Neural crest cell (in vitro differentiated cells): ENCODE data around the gene MTHFD1L. TPM values are rescaled to one million over a fixed set of nuclear protein-coding genes. Genes with fewer than 3 reads are reported as not detected.
A peak's percentile ranks its signal among the peaks of the same experiment; 100 is the strongest.

Experiments used
- DNase-seq: peaks from one replicate; pipeline ENCODE4 v3.0.0; 2021; ENCODE audit warnings: low read depth, mixed read lengths, low spot score
- H3K27ac Mint-ChIP-seq: one replicate; pipeline ENCODE4 v1.8.0; 2021; ENCODE audit warnings: mild to moderate bottlenecking, mixed read lengths; ENCODE audit not compliant: unreplicated experiment
- H3K27me3 Mint-ChIP-seq: 2 replicates; pipeline ENCODE4 v1.8.0; 2021; ENCODE audit warnings: low read depth, mild to moderate bottlenecking, mixed read lengths
- H3K36me3 Mint-ChIP-seq: 2 replicates; pipeline ENCODE4 v1.8.0; 2021; ENCODE audit warnings: low read depth, mild to moderate bottlenecking, mixed read lengths
- H3K4me1 Mint-ChIP-seq: 2 replicates; pipeline ENCODE4 v1.8.0; 2021; ENCODE audit warnings: mixed read lengths
- H3K4me3 Mint-ChIP-seq: one replicate; pipeline ENCODE4 v1.8.0; 2021; ENCODE audit warnings: mild to moderate bottlenecking, mixed read lengths
- H3K9me3 Mint-ChIP-seq: 2 replicates; pipeline ENCODE4 v1.8.0; 2021; ENCODE audit warnings: mixed read lengths
- total RNA-seq: library from RNA; stranded (reverse); gene quantifications from 2 replicates; pipeline ENCODE4 v1.2.1, GENCODE V29; 2021
- TF ChIP-seq, protein P1 (sequence below): fragments of 200-600 bp; sonication (generic); conservative IDR thresholded peaks from 2 replicates; pipeline ENCODE4 v1.5.0; 2021; ENCODE audit warnings: antibody characterized with exemption, mild to moderate bottlenecking

The MTHFD1L gene
- total RNA-seq, 1 donor from 2014 or later, result 71.3 TPM

DNA sequence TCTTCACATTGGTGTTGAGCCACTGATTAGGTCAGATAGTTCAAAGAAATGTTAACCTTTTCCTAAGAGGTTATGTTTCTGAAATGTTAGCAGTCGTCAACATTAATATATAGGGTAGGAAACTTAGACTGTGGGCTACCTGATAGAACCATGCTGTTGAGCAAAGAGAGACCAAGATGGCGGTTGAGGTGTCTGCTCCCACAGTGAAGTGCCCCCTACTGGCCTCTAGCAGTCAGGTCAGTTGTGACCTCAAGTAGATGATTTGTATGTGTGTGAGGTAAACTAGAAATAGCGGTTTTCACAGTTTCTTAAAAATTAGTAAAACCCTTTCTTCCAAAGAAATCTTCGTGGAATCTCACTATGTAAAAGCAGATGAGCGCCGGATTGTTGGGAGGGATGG, 40.3 kb downstream of the MTHFD1L start:
- TF ChIP-seq, protein P1, sequence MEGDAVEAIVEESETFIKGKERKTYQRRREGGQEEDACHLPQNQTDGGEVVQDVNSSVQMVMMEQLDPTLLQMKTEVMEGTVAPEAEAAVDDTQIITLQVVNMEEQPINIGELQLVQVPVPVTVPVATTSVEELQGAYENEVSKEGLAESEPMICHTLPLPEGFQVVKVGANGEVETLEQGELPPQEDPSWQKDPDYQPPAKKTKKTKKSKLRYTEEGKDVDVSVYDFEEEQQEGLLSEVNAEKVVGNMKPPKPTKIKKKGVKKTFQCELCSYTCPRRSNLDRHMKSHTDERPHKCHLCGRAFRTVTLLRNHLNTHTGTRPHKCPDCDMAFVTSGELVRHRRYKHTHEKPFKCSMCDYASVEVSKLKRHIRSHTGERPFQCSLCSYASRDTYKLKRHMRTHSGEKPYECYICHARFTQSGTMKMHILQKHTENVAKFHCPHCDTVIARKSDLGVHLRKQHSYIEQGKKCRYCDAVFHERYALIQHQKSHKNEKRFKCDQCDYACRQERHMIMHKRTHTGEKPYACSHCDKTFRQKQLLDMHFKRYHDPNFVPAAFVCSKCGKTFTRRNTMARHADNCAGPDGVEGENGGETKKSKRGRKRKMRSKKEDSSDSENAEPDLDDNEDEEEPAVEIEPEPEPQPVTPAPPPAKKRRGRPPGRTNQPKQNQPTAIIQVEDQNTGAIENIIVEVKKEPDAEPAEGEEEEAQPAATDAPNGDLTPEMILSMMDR, result peak; percentile 38
- Mint-ChIP-seq H3K36me3 (peaks cover 6% of the 10 kb centered on the region), H3K4me1 (peaks cover 34% of the 10 kb centered on the region), H3K27me3 (no peaks in the 10 kb centered on the region), H3K27ac (no peak overlapping the region), H3K9me3 (no peaks in the 10 kb centered on the region), H3K4me3 (no peak overlapping the region)
- no peak for DNase-seq

DNA sequence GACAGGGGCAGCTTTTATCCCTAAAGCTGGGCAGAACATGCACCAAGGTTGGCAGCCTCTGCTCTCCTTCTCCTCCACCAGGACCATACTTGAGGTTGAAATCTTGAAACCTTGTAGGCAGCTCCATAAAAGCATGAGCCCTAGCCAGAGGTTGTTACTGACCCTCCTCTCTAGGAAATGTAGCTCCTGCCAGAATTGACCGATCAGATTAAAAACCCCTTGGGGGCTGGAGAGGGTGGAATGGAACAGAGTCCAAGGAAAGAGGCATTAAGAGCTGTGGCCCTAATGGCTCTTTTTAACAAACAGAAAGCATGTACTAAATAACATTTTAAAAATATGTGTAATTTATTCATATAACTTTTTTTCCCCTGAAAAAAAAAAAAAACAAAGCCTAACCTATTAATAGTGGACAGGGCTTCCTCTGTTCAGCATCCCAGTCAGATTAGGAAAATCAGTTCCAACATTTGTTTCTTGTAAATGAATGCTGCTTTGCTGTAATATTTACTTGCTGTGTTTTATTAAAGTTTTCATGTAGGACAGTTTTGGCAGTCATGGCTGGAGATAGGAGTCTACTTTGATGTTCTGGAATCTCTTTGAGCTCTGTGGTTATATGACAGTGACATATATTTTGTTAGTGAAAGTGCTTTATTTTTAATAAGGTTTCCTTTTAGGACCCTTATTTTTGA, 41.3 kb downstream of the MTHFD1L start:
- DNase-seq, result no peak
- peaks cover 3% of the 10 kb centered on the region for H3K9me3 Mint-ChIP-seq
- no peaks in the 10 kb centered on the region for H3K27me3 Mint-ChIP-seq
- TF ChIP-seq, protein P1, result no peak
- H3K36me3 Mint-ChIP-seq, result peaks cover 12% of the 10 kb centered on the region
- H3K4me3 Mint-ChIP-seq, result no peak overlapping the region
- no peak overlapping the region for H3K27ac Mint-ChIP-seq
- H3K4me1 Mint-ChIP-seq, result peaks cover 31% of the 10 kb centered on the region

- TF ChIP-seq, protein P1, result no peak
- Mint-ChIP-seq H3K4me3 (no peak overlapping the region), H3K4me1 (peaks cover 25% of the 10 kb centered on the region), H3K27ac (no peak overlapping the region), H3K9me3 (peaks cover 3% of the 10 kb centered on the region), H3K36me3 (peaks cover 17% of the 10 kb centered on the region), H3K27me3 (no peaks in the 10 kb centered on the region)
- no peak for DNase-seq
These were observed 41.9 kb downstream of the MTHFD1L start for GRCh38 chr6:150907383-150907782.

DNA sequence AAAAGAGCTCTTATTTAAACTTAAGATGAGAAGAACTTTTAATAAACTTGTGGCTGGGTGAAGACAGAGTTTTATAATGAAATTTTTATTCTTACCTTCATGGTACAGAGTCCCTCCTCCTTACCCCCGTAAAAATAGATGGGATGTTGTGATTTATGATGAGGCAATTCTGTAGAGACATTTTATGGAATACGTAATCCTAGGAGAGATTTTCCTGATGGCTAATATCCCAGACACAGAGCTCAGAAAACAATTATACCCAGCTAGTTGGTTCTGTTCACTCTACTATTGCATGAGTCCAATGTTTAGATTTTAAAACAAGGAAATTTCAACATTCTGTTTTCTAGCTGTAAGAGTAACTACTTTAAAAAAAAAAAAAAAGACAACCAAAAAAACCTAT, 43.4 kb downstream of the MTHFD1L start:
- Mint-ChIP-seq H3K36me3 (peaks cover 20% of the 10 kb centered on the region), H3K4me3 (no peak overlapping the region)

GRCh38 chr6:150910561-150910960, 45.1 kb downstream of the MTHFD1L start:
- Mint-ChIP-seq H3K4me3 (no peak overlapping the region), H3K27me3 (no peaks in the 10 kb centered on the region), H3K9me3 (peaks cover 3% of the 10 kb centered on the region), H3K27ac (no peak overlapping the region), H3K4me1 (peaks cover 10% of the 10 kb centered on the region), H3K36me3 (peaks cover 23% of the 10 kb centered on the region)
- TF ChIP-seq, protein P1, result no peak
- DNase-seq, result no peak

More for the DNA sequence above, 43.4 kb downstream of the MTHFD1L start:
- Mint-ChIP-seq H3K27ac (no peak overlapping the region), H3K4me1 (peaks cover 19% of the 10 kb centered on the region), H3K9me3 (peaks cover 3% of the 10 kb centered on the region), H3K27me3 (no peaks in the 10 kb centered on the region)
- TF ChIP-seq, protein P1, result no peak
- no peak for DNase-seq
